ENCODE data around the gene ZRANB1. TPM values are rescaled to one million over a fixed set of nuclear protein-coding genes. Genes with fewer than 3 reads are reported as not detected.

ZRANB1 gene
- 16.8 and 21.8 TPM in 2 replicates for total RNA-seq (ENCODE audit: low replicate concordance)

DNA sequence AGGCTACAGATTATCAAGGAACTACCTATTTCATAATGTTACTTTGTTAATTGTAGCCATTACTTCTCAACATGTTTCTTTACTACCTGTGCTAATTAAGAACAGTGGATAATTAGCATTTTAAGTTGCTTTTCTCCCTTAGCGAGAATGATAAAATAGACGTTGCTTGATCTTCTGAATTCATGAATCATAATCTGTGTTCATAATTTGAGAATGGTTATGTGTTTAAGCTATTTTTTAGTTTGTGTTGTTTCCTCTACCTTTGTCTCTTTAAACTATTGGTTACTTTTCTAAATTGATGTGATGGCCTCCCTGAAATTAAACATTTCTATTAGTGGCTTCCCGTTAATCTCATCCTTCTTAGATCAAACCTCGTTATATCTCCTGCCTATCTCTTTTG, at the start of gene ZRANB1:
ZRANB1 (plus strand) TSS at position 301 of the 400 bp plus-strand sequence. CDS start 371 bp downstream, outside the sequence.
- no peak within 1 kb of the TSS for H3K27ac Mint-ChIP-seq
- H3K36me3 Mint-ChIP-seq, result peaks cover 11% of the 10 kb centered on the region
- Histone ChIP-seq H2AFZ (replicated peaks) (no peak within 1 kb of the TSS), H3K27me3 (no peaks in the 10 kb centered on the region), H3K9ac (no peak within 1 kb of the TSS), H3K4me1 (no peaks in the 10 kb centered on the region), H3K4me3 (no peak within 1 kb of the TSS), H3K79me2 (ENCODE audit: low read depth) (peaks cover 100% of the 10 kb centered on the region), H4K20me1 (ENCODE audit: low read depth) (peaks cover 89% of the 10 kb centered on the region), H3K27ac (no peak within 1 kb of the TSS), H3K4me2 (no peak within 1 kb of the TSS), H3K36me3 (no peaks in the 10 kb centered on the region), H3K9me3 (ENCODE audit: low read depth) (no peaks in the 10 kb centered on the region), H3F3A (ENCODE audit: low read depth) (no peaks in the 10 kb centered on the region)
- TF ChIP-seq, protein P1, sequence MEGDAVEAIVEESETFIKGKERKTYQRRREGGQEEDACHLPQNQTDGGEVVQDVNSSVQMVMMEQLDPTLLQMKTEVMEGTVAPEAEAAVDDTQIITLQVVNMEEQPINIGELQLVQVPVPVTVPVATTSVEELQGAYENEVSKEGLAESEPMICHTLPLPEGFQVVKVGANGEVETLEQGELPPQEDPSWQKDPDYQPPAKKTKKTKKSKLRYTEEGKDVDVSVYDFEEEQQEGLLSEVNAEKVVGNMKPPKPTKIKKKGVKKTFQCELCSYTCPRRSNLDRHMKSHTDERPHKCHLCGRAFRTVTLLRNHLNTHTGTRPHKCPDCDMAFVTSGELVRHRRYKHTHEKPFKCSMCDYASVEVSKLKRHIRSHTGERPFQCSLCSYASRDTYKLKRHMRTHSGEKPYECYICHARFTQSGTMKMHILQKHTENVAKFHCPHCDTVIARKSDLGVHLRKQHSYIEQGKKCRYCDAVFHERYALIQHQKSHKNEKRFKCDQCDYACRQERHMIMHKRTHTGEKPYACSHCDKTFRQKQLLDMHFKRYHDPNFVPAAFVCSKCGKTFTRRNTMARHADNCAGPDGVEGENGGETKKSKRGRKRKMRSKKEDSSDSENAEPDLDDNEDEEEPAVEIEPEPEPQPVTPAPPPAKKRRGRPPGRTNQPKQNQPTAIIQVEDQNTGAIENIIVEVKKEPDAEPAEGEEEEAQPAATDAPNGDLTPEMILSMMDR (IDR thresholded peaks at IDR 0.05), result no peak
- H3K9me3 Mint-ChIP-seq, result no peaks in the 10 kb centered on the region
- no peak for DNase-seq (ENCODE audit: low spot score)
- H3K4me1 Mint-ChIP-seq, result peaks cover 11% of the 10 kb centered on the region
- H3K27me3 Mint-ChIP-seq (ENCODE audit: insufficient read depth, low read depth), result no peaks in the 10 kb centered on the region
- H3K4me3 Mint-ChIP-seq, result no peak within 1 kb of the TSS

DNA sequence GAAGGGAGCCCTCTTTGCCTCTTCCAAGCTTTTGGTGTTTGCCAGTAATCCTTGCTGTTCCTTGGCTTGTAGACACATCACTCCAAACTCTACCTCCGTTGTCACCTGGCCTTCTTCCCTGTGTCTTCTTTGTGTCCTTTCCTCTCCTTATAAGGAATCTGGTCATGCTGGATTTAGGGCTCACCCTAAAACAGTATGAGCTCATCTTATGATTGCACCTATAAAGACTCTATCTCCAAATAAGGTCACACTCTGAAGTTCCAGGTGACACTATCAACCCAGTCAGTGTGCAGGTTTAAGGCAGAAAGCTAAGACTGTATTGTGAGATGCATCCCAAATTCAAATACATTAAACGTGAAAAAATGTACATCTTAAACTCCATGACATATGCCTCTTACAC, 49.0 kb upstream of the ZRANB1 start:
- no peaks in the 10 kb centered on the region for H4K20me1 ChIP-seq (ENCODE audit: low read depth)
- no peaks in the 10 kb centered on the region for H3K9me3 ChIP-seq (ENCODE audit: low read depth)
- no peak overlapping the region for H3K4me2 ChIP-seq
- H3K4me1 ChIP-seq, result peaks cover 17% of the 10 kb centered on the region
- no peak overlapping the region for H3K9ac ChIP-seq
- no peak overlapping the region for H2AFZ ChIP-seq (replicated peaks)
- no peaks in the 10 kb centered on the region for H3K27me3 ChIP-seq
- TF ChIP-seq, protein P1 (IDR thresholded peaks at IDR 0.05), result no peak
- no peak for TF ChIP-seq EZH2 (IDR thresholded peaks at IDR 0.05)
- TF ChIP-seq EZH2phosphoT487 (IDR thresholded peaks at IDR 0.05), result no peak
- H3K27ac ChIP-seq, result no peak overlapping the region
- H3K79me2 ChIP-seq (ENCODE audit: low read depth), result no peaks in the 10 kb centered on the region
- peaks cover 3% of the 10 kb centered on the region for H3K27me3 Mint-ChIP-seq (ENCODE audit: insufficient read depth, low read depth)
- no peaks in the 10 kb centered on the region for H3K36me3 ChIP-seq
- no peak for DNase-seq (ENCODE audit: low spot score)
- no peak overlapping the region for H3K4me3 Mint-ChIP-seq
- H3K9me3 Mint-ChIP-seq, result no peaks in the 10 kb centered on the region
- H3K36me3 Mint-ChIP-seq, result no peaks in the 10 kb centered on the region
- H3K4me1 Mint-ChIP-seq, result peaks cover 17% of the 10 kb centered on the region
- H3F3A ChIP-seq (ENCODE audit: low read depth), result peaks cover 16% of the 10 kb centered on the region
- no peak overlapping the region for H3K27ac Mint-ChIP-seq
- no peak overlapping the region for H3K4me3 ChIP-seq

DNA sequence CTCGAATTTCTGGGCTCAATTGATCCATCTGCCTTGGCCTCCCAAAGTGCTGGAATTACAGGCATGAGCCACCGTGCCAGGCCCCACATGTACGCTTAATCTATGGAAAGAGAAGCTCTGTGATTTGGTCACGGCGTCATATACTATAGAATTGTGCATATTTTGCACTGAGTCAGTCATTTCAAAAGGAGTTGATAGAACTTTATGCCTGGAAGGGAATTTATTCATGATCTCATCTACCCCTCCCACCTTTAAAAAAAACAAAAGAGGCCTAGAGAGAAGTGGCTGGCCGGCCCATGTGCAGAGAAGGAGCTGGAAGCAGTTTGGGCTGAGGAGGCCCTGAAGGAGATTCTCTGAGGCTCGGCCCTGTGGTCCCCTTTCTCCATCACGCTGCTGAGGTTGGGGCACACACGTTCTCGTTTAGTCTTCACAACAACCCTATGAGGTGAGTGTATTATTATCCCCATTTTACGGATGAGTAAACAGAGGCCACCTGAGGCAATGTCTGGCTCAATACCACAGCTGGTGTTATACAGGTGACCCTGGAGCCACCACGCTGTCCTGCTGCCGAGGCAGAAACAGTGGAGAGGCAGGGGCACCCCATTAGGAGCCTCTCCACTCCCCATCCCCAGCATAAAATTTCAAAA, 47.2 kb upstream of the ZRANB1 start:
- H3K27ac Mint-ChIP-seq, result no peak overlapping the region

More for the DNA sequence above, 47.2 kb upstream of the ZRANB1 start:
- Histone ChIP-seq H3F3A (ENCODE audit: low read depth) (peaks cover 16% of the 10 kb centered on the region), H3K27me3 (no peaks in the 10 kb centered on the region), H3K27ac (no peak overlapping the region), H3K9ac (no peak overlapping the region), H2AFZ (replicated peaks) (no peak overlapping the region), H3K79me2 (ENCODE audit: low read depth) (no peaks in the 10 kb centered on the region), H3K4me3 (no peak overlapping the region), H3K4me2 (no peak overlapping the region), H3K4me1 (peaks cover 17% of the 10 kb centered on the region), H3K9me3 (ENCODE audit: low read depth) (no peaks in the 10 kb centered on the region), H3K36me3 (no peaks in the 10 kb centered on the region), H4K20me1 (ENCODE audit: low read depth) (no peaks in the 10 kb centered on the region)
- no peaks in the 10 kb centered on the region for H3K9me3 Mint-ChIP-seq
- peaks cover 3% of the 10 kb centered on the region for H3K27me3 Mint-ChIP-seq (ENCODE audit: insufficient read depth, low read depth)
- no peaks in the 10 kb centered on the region for H3K36me3 Mint-ChIP-seq
- no peak for DNase-seq (ENCODE audit: low spot score)
- peaks cover 17% of the 10 kb centered on the region for H3K4me1 Mint-ChIP-seq
- TF ChIP-seq EZH2 (IDR thresholded peaks at IDR 0.05) (no peak), EZH2phosphoT487 (IDR thresholded peaks at IDR 0.05) (no peak)
- TF ChIP-seq, protein P1 (IDR thresholded peaks at IDR 0.05), result no peak
- H3K4me3 Mint-ChIP-seq, result no peak overlapping the region

Measured in neural progenitor cell (in vitro differentiated cells).